OCI-M1 (cell line): ENCODE measurements around the gene GARRE1.

Experiments
- DNase-seq: peaks from one replicate; lab custom pipeline; 2025; lab: John Stamatoyannopoulos, UW

GARRE1 gene

DNA sequence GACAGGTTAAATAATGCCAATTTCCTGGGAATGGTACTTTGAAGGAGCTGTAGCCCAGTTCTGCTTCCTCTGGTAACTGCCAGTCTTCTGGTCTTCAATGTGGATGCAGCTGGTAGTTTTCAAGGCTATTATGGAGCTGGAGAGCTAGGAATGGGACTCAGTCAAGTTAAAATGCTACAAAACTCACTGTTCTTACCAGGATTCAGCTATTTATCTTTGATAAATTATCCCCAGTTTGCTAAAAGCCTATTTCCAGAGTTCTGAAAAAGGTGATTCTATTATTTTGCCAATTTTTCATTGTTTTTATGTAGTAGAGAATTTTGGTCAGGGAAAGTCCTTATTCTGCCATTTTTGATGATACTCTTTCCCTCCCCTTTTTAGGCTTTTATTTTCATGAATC lies 40.7 kb downstream of the GARRE1 start:
- DNase-seq: no peak

DNA sequence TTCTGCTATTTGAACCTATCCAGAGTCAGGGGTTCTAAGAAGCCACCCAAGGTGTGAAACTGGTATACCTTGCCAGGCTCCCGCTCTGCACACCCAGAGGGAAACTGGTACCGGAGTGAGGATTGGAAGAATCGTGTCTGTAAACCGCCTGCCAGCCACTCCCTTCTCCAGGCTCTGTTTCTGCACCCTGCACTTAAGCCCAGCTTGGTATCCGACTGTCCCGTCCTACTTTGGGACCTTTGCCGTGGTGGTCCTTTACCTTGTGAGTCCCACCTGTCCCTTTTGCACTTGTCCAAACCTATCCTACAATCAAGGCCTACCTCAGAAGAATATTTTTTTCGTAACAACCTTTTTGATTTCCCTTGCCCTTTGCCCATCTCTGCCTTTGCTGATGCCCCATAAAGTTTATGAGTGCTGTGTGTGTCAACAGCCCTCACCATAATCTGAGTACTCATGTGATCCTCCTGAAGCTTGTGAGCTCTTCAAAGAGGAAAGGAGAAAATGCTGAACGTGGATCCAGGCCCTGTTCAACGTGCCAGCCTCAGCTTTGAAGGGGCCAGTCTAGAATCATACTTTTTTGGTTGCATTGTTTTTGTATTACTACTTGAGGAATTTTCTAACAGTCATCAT lies 44.7 kb downstream of the GARRE1 start:
- DNase-seq: no peak

DNA sequence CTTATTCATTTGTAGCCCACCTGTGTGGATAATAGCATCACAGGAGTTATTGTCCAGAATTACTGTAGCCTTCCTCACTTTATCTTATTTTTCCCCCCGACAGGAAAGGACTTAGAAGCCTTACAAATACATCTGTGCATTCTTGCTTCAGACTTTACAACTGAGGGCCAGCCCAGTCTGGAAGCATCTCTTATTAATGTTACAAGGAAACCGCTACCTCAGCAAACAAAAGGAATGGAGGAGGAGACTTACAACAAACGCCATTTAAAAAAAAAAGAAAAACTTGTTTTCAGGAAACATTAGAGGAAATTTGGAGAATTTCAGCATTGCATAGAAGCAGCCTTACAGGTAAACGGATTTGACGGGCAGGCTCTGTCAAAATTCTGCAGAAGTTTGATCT lies 45.2 kb downstream of the GARRE1 start:
- DNase-seq: no peak

DNA sequence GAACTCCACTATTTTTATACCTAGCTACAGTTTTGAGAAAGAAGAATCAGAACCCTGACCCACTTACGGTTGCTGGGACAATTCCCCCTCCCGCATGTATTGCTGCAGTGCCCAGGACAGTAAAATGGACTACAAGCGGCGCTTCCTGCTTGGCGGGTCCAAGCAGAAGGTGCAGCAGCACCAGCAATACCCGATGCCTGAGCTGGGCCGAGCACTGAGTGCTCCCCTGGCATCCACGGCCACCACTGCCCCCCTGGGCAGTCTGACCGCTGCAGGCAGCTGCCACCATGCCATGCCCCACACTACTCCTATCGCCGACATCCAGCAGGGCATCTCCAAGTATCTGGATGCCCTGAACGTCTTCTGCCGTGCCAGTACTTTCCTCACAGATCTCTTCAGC lies 46.0 kb downstream of the GARRE1 start:
- DNase-seq: no peak

DNA sequence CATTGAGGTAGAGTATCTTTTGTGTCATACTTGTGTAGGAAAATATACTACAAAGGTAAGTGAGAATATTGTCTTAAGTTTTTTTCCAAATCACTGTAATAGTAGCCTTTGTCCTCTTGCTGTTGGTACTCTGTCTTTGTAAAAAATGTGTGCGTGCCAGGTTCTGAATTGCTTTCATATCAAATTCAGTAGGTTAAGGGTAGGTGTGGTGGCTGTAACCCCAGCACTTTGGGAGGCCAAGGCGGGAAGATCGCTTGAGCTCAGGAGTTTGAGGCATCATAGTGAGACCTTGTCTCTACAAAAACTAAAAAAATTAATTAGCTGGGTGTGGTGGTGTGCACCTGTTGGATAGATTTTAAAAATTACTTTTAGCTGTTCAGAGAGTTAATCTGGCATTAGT lies 46.6 kb downstream of the GARRE1 start:
- DNase-seq: no peak
